Pancreas (tissue), 10 donors: ENCODE measurements around the gene ADAM23. TPM values are rescaled to one million over a fixed set of nuclear protein-coding genes. Genes with fewer than 3 reads are reported as not detected.
A peak's percentile ranks its signal among the peaks of the same experiment; 100 is the strongest.

ENCODE experiments used
- ATAC-seq, 4 donors: fragments of 200-7000 bp; cut with Tn5 transposase; one replicate each; pipeline versions ENCODE4 v1.8.0 to v1.9.1; 2020; ENCODE audit warnings: mild to moderate bottlenecking in 4 of 4, moderate library complexity in 4 of 4
- DNase-seq, 6 donors: peaks; one replicate each; pipeline ENCODE4 v3.0.0-alpha.2; 2020
- FAIRE-seq: peaks from 2 replicates; lab custom pipeline; 2012; peaks lifted over from hg19 to GRCh38; lab: Jason Lieb, UNC
- H3K27ac ChIP-seq, 4 donors: fragments of 200-600 bp; sonication (generic); 1 replicate in 3 of 4; 2 replicates in 1 of 4; pipeline versions ENCODE4 v1.5.0 to v1.8.0; 2020
- H3K27me3 ChIP-seq, 4 donors: fragments of 200-600 bp; one replicate each; pipeline ENCODE4 v1.8.0; 2021
- H3K36me3 ChIP-seq, 3 donors: fragments of 200-600 bp; sonication (generic) in 1 of 3; one replicate each; pipeline versions ENCODE4 v1.5.0 to v1.8.0; 2020 to 2021
- H3K4me1 ChIP-seq, 3 donors: fragments of 200-600 bp; one replicate each; pipeline ENCODE4 v1.8.0; 2021
- H3K4me3 ChIP-seq, 4 donors: fragments of 200-600 bp; sonication (generic) in 2 of 4; one replicate each; pipeline versions ENCODE4 v1.5.0 to v1.8.0; 2020 to 2021
- H3K9me3 ChIP-seq, 4 donors: fragments of 200-600 bp; one replicate each; pipeline ENCODE4 v1.8.0; 2021
- CTCF ChIP-seq, 4 donors: fragments of 200-600 bp; sonication (generic) in 3 of 4; IDR thresholded peaks; one replicate each; pipeline versions ENCODE4 v1.5.0 to v1.8.0; 2021; ENCODE audit warnings: antibody characterized with exemption in 4 of 4
- WGBS, 2 donors: extraction: QIAGEN DNeasy Blood & Tissue Kit; methylation state at CpG; one replicate each; pipeline ENCODE4 v1.1.7; 2013; 5-methylcytosine and 5-hydroxymethylcytosine counted together
- intact Hi-C, 3 donors: fragments of 100-400 bp; cut with DNase I; formaldehyde crosslinking; loops; one replicate each; pipeline versions ENCODE4 v1.11.1 to v1.14.2; 2022
- polyA plus RNA-seq, 2 donors: library from polyadenylated mRNA; stranded (reverse); fragments of 200-250 nt; gene quantifications; one replicate each; pipeline ENCODE4 v1.2.3, GENCODE V29; 2013
- total RNA-seq, 6 donors: library from RNA; stranded (reverse); fragmentation: NEBNext Ultra II Directional in 4 of 6; extraction: Animal tissue kit (Norgen Biotek cat#: 25700) in 4 of 6; gene quantifications; one replicate each; pipeline versions ENCODE4 v1.2.1 to v1.2.4, GENCODE V29; 2021 to 2023
- donor health status: healthy with polysubstance abuse.
- donor health status: DM: no; HTN: no; CAD: no; lungs with moderate emphysema.
- donor health status: DM: no; HTN: no; CAD: no.
- donor health status: control.
- donor health status: control.
- donor health status: Bipolar disorder and iron deficiency.
- donor health status: DM: yes; HTN: yes; CAD: no.
- donor health status: DM: no; HTN: no; CAD: no.
- donor health status: DM: no; HTN: no; CAD: no.
- donor health status: DM: yes; HTN: yes; CAD: no.

Gene ADAM23
- total and polyA plus RNA-seq, 8 donors, result 0.11 to 0.92 (median 0.55) TPM

- DNase-seq, result peak in 1 of 6 donors; percentile 13
- H3K4me3 ChIP-seq, result no peak overlapping the region
- ATAC-seq, result peak; percentile 64 to 85 (median 70)
Observed at GRCh38 chr2:206627632-206628031, 184.3 kb downstream of the ADAM23 start.

GRCh38 chr2:206631340-206631739, 188.0 kb downstream of the ADAM23 start:
- no peak for ATAC-seq
- no peak for TF ChIP-seq CTCF (IDR thresholded peaks at IDR 0.05)
- H3K27me3 ChIP-seq, result no peaks in the 10 kb centered on the region
- no peaks in the 10 kb centered on the region for H3K4me1 ChIP-seq
- H3K4me3 ChIP-seq, result no peak overlapping the region
- no peak for FAIRE-seq
- intact Hi-C loops, result no loop called here
- no peak overlapping the region for H3K27ac ChIP-seq
- no peaks in the 10 kb centered on the region for H3K36me3 ChIP-seq
- H3K9me3 ChIP-seq, result no peaks in the 10 kb centered on the region
- DNase-seq, result no peak
- WGBS, 2 donors, result 37 to 48% methylated on average over 3 of the region's 3 CpGs

More at GRCh38 chr2:206627632-206628031, 184.3 kb downstream of the ADAM23 start:
- Histone ChIP-seq H3K36me3 (no peaks in the 10 kb centered on the region), H3K27ac (no peak overlapping the region), H3K9me3 (no peaks in the 10 kb centered on the region), H3K27me3 (no peaks in the 10 kb centered on the region), H3K4me1 (no peaks in the 10 kb centered on the region)
- no peak for FAIRE-seq
- intact Hi-C loops, result no loop called here
- TF ChIP-seq CTCF (IDR thresholded peaks at IDR 0.05), result no peak

GRCh38 chr2:206635015-206635414, 191.7 kb downstream of the ADAM23 start:
- FAIRE-seq (no peak), DNase-seq (no peak), ATAC-seq (no peak)
- no peaks in the 10 kb centered on the region for H3K4me1 ChIP-seq
- no peaks in the 10 kb centered on the region for H3K36me3 ChIP-seq
- intact Hi-C loops, result no loop called here
- WGBS, 2 donors, result 60 to 79% methylated on average over 1 of the region's 1 CpG
- no peak overlapping the region for H3K4me3 ChIP-seq
- H3K9me3 ChIP-seq, result no peaks in the 10 kb centered on the region
- no peak for TF ChIP-seq CTCF (IDR thresholded peaks at IDR 0.05)
- no peak overlapping the region for H3K27ac ChIP-seq
- no peaks in the 10 kb centered on the region for H3K27me3 ChIP-seq

- Histone ChIP-seq H3K27ac (no peak overlapping the region), H3K9me3 (no peaks in the 10 kb centered on the region), H3K4me3 (no peak overlapping the region), H3K27me3 (peaks cover 0 to 6% (median 2%) of the 10 kb centered on the region in 4 donors), H3K36me3 (no peaks in the 10 kb centered on the region), H3K4me1 (no peaks in the 10 kb centered on the region)
- DNase-seq (no peak), ATAC-seq (no peak), FAIRE-seq (no peak)
- intact Hi-C loops, result no loop called here
- WGBS, 2 donors, result 12 to 30% methylated on average over 2 of the region's 2 CpGs
- no peak for TF ChIP-seq CTCF (IDR thresholded peaks at IDR 0.05)
Observed at GRCh38 chr2:206639636-206640035, 196.3 kb downstream of the ADAM23 start.

GRCh38 chr2:206641226-206641625, 197.9 kb downstream of the ADAM23 start:
- no peak for DNase-seq
- ATAC-seq, result no peak
- TF ChIP-seq CTCF (IDR thresholded peaks at IDR 0.05), result no peak
- Histone ChIP-seq H3K9me3 (no peaks in the 10 kb centered on the region), H3K4me3 (no peak overlapping the region), H3K36me3 (no peaks in the 10 kb centered on the region), H3K27me3 (peaks cover 0 to 6% (median 2%) of the 10 kb centered on the region in 4 donors), H3K4me1 (no peaks in the 10 kb centered on the region), H3K27ac (no peak overlapping the region)
- WGBS, 2 donors, result 33 to 39% methylated on average over 3 of the region's 3 CpGs
- intact Hi-C loops, result no loop called here
- no peak for FAIRE-seq
